Measurements from ENCODE around the gene G6PC1.

GRCh38 chr17:42857389-42857788 lies 43.2 kb upstream of the G6PC1 start:
- TF ChIP-seq, protein P1, sequence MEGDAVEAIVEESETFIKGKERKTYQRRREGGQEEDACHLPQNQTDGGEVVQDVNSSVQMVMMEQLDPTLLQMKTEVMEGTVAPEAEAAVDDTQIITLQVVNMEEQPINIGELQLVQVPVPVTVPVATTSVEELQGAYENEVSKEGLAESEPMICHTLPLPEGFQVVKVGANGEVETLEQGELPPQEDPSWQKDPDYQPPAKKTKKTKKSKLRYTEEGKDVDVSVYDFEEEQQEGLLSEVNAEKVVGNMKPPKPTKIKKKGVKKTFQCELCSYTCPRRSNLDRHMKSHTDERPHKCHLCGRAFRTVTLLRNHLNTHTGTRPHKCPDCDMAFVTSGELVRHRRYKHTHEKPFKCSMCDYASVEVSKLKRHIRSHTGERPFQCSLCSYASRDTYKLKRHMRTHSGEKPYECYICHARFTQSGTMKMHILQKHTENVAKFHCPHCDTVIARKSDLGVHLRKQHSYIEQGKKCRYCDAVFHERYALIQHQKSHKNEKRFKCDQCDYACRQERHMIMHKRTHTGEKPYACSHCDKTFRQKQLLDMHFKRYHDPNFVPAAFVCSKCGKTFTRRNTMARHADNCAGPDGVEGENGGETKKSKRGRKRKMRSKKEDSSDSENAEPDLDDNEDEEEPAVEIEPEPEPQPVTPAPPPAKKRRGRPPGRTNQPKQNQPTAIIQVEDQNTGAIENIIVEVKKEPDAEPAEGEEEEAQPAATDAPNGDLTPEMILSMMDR (IDR thresholded peaks at IDR 0.05; ENCODE audit: low read depth, low read length, poor library complexity, severe bottlenecking) = no peak
- no peak for TF ChIP-seq EZH2phosphoT487 (IDR thresholded peaks at IDR 0.05; ENCODE audit: borderline replicate concordance, low read length)

Measured in DOHH2 (cell line).